ENCODE results near the gene COMMD6. TPM values are rescaled to one million over a fixed set of nuclear protein-coding genes. Genes with fewer than 3 reads are reported as not detected.
A peak's percentile ranks its signal among the peaks of the same experiment; 100 is the strongest.

The COMMD6 gene
- total RNA-seq, 1 donor from 2014 or later: 209 TPM

- Mint-ChIP-seq H3K27me3 (ENCODE audit: low read depth, unreplicated experiment) (no peaks in the 10 kb centered on the region), H3K9me3 (ENCODE audit: unreplicated experiment) (no peaks in the 10 kb centered on the region)
- peak; percentile 16 for DNase-seq (ENCODE audit: low read depth)
These were observed 3.8 kb downstream of the COMMD6 start for GRCh38 chr13:75533861-75534260.

GRCh38 chr13:75530549-75530961 lies 7.1 kb downstream of the COMMD6 start:
- H3K79me2 ChIP-seq (ENCODE audit: insufficient read depth, low read length): peaks cover 5% of the 10 kb centered on the region
- TF ChIP-seq EZH2 (IDR thresholded peaks at IDR 0.05; ENCODE audit: insufficient read depth, low read length) (no peak), CTCF (IDR thresholded peaks at IDR 0.05; ENCODE audit: insufficient read depth, low read depth, low read length) (no peak)
- no peak overlapping the region for H3K4me3 ChIP-seq (ENCODE audit: insufficient read depth, low read depth, low read length)
- Mint-ChIP-seq H3K36me3 (ENCODE audit: low read depth, unreplicated experiment) (peaks cover 23% of the 10 kb centered on the region), H3K4me1 (ENCODE audit: low read depth, unreplicated experiment) (peaks cover 19% of the 10 kb centered on the region), H3K4me3 (ENCODE audit: unreplicated experiment) (no peak overlapping the region), H3K27me3 (ENCODE audit: low read depth, unreplicated experiment) (no peaks in the 10 kb centered on the region), H3K27ac (ENCODE audit: unreplicated experiment) (no peak overlapping the region), H3K9me3 (ENCODE audit: unreplicated experiment) (no peaks in the 10 kb centered on the region)
- peaks cover 8% of the 10 kb centered on the region for H4K20me1 ChIP-seq (ENCODE audit: insufficient read depth, low read length)
- no peak overlapping the region for H3K4me2 ChIP-seq (ENCODE audit: low read length)
- H3K9ac ChIP-seq (ENCODE audit: low read length): no peak overlapping the region
- peaks cover 6% of the 10 kb centered on the region for H3K4me1 ChIP-seq (ENCODE audit: insufficient read depth, low read length)
- H2AFZ ChIP-seq (ENCODE audit: low read depth, low read length): no peak overlapping the region
- no peak for FAIRE-seq
- no peak overlapping the region for H3K27ac ChIP-seq (ENCODE audit: low read depth, low read length)
- H3K36me3 ChIP-seq (ENCODE audit: insufficient read depth, low read length): peaks cover 12% of the 10 kb centered on the region
- DNase-seq (ENCODE audit: low read depth): no peak
- no peaks in the 10 kb centered on the region for H3K9me3 ChIP-seq (ENCODE audit: insufficient read depth, low read depth, low read length)
- no peaks in the 10 kb centered on the region for H3K27me3 ChIP-seq (ENCODE audit: insufficient read depth, low read length)

More at GRCh38 chr13:75533861-75534260, 3.8 kb downstream of the COMMD6 start:
- peaks cover 8% of the 10 kb centered on the region for H4K20me1 ChIP-seq (ENCODE audit: insufficient read depth, low read length)
- H3K79me2 ChIP-seq (ENCODE audit: insufficient read depth, low read length): peaks cover 25% of the 10 kb centered on the region
- H2AFZ ChIP-seq (ENCODE audit: low read depth, low read length): no peak overlapping the region
- H3K4me1 ChIP-seq (ENCODE audit: insufficient read depth, low read length): peaks cover 10% of the 10 kb centered on the region
- peaks cover 6% of the 10 kb centered on the region for H3K36me3 ChIP-seq (ENCODE audit: insufficient read depth, low read length)
- H3K27me3 ChIP-seq (ENCODE audit: insufficient read depth, low read length): no peaks in the 10 kb centered on the region
- no peaks in the 10 kb centered on the region for H3K9me3 ChIP-seq (ENCODE audit: insufficient read depth, low read depth, low read length)
- no peak overlapping the region for H3K4me3 ChIP-seq (ENCODE audit: insufficient read depth, low read depth, low read length)
- no peak overlapping the region for H3K27ac ChIP-seq (ENCODE audit: low read depth, low read length)
- H3K4me1 Mint-ChIP-seq (ENCODE audit: low read depth, unreplicated experiment): peaks cover 22% of the 10 kb centered on the region
- peaks cover 14% of the 10 kb centered on the region for H3K36me3 Mint-ChIP-seq (ENCODE audit: low read depth, unreplicated experiment)
- peak overlapping the region; percentile 40 for H3K4me2 ChIP-seq (ENCODE audit: low read length)
- FAIRE-seq: no peak
- H3K4me3 Mint-ChIP-seq (ENCODE audit: unreplicated experiment): peak overlapping the region; percentile 4
- TF ChIP-seq EZH2 (IDR thresholded peaks at IDR 0.05; ENCODE audit: insufficient read depth, low read length) (no peak), CTCF (IDR thresholded peaks at IDR 0.05; ENCODE audit: insufficient read depth, low read depth, low read length) (no peak)
- H3K9ac ChIP-seq (ENCODE audit: low read length): no peak overlapping the region
- peak overlapping the region; percentile 78 for H3K27ac Mint-ChIP-seq (ENCODE audit: unreplicated experiment)

GRCh38 chr13:75521956-75522355 lies 15.7 kb downstream of the COMMD6 start:
- no peaks in the 10 kb centered on the region for H3K4me1 Mint-ChIP-seq (ENCODE audit: low read depth, unreplicated experiment)
- H2AFZ ChIP-seq (ENCODE audit: low read depth, low read length): no peak overlapping the region
- no peaks in the 10 kb centered on the region for H4K20me1 ChIP-seq (ENCODE audit: insufficient read depth, low read length)
- peaks cover 8% of the 10 kb centered on the region for H3K36me3 ChIP-seq (ENCODE audit: insufficient read depth, low read length)
- no peaks in the 10 kb centered on the region for H3K4me1 ChIP-seq (ENCODE audit: insufficient read depth, low read length)
- no peak overlapping the region for H3K4me2 ChIP-seq (ENCODE audit: low read length)
- H3K4me3 Mint-ChIP-seq (ENCODE audit: unreplicated experiment): no peak overlapping the region
- H3K27me3 ChIP-seq (ENCODE audit: insufficient read depth, low read length): no peaks in the 10 kb centered on the region
- TF ChIP-seq EZH2 (IDR thresholded peaks at IDR 0.05; ENCODE audit: insufficient read depth, low read length): no peak
- TF ChIP-seq CTCF (IDR thresholded peaks at IDR 0.05; ENCODE audit: insufficient read depth, low read depth, low read length): no peak
- no peak overlapping the region for H3K27ac ChIP-seq (ENCODE audit: low read depth, low read length)
- peaks cover 9% of the 10 kb centered on the region for H3K36me3 Mint-ChIP-seq (ENCODE audit: low read depth, unreplicated experiment)
- peaks cover 4% of the 10 kb centered on the region for H3K9me3 Mint-ChIP-seq (ENCODE audit: unreplicated experiment)
- no peak for DNase-seq (ENCODE audit: low read depth)
- H3K27ac Mint-ChIP-seq (ENCODE audit: unreplicated experiment): no peak overlapping the region
- H3K9me3 ChIP-seq (ENCODE audit: insufficient read depth, low read depth, low read length): no peaks in the 10 kb centered on the region
- H3K79me2 ChIP-seq (ENCODE audit: insufficient read depth, low read length): no peaks in the 10 kb centered on the region
- FAIRE-seq: no peak
- H3K4me3 ChIP-seq (ENCODE audit: insufficient read depth, low read depth, low read length): no peak overlapping the region
- no peak overlapping the region for H3K9ac ChIP-seq (ENCODE audit: low read length)
- no peaks in the 10 kb centered on the region for H3K27me3 Mint-ChIP-seq (ENCODE audit: low read depth, unreplicated experiment)
